GF-D8 (cell line): ENCODE results near the gene ZBTB44.
A peak's percentile ranks its signal among the peaks of the same experiment; 100 is the strongest.
"Not testable (repeated sequence)": the region's sequence is repeated elsewhere in the genome, so short reads cannot be mapped to it uniquely, and the experiment has no call there.

ENCODE experiments used
- DNase-seq: peaks from one replicate; lab custom pipeline; 2025; lab: John Stamatoyannopoulos, UW

Gene ZBTB44, protein sequence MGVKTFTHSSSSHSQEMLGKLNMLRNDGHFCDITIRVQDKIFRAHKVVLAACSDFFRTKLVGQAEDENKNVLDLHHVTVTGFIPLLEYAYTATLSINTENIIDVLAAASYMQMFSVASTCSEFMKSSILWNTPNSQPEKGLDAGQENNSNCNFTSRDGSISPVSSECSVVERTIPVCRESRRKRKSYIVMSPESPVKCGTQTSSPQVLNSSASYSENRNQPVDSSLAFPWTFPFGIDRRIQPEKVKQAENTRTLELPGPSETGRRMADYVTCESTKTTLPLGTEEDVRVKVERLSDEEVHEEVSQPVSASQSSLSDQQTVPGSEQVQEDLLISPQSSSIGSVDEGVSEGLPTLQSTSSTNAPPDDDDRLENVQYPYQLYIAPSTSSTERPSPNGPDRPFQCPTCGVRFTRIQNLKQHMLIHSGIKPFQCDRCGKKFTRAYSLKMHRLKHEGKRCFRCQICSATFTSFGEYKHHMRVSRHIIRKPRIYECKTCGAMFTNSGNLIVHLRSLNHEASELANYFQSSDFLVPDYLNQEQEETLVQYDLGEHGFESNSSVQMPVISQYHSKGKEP

GRCh38 chr11:130314750-130315285 lies at the start of gene ZBTB44:
Gene ZBTB44 (minus strand): TSS chr11:130314917. CDS start chr11:130261873, 53,044 bp downstream.
- DNase-seq: peak; percentile 98

DNA sequence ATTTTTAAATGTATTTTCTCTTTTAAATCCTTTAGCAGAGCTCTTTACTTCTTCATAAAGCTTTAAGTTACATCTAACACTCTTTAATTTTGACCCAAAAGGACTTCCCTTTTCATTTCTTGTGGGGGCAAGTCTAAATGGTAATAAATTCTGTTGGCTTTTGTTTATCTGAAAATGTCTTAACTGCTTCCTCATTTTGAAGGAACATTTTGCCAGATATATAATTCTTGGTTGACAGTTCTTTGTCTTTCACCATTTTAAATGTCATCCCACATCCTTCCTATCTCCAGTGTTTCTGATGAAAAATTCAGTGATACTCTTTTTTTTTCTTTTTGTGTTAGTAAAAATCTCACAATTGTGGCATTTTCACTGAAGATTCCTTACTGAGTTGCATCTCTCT lies 44.7 kb upstream of the ZBTB44 start:
- peak; percentile 82 for DNase-seq

DNA sequence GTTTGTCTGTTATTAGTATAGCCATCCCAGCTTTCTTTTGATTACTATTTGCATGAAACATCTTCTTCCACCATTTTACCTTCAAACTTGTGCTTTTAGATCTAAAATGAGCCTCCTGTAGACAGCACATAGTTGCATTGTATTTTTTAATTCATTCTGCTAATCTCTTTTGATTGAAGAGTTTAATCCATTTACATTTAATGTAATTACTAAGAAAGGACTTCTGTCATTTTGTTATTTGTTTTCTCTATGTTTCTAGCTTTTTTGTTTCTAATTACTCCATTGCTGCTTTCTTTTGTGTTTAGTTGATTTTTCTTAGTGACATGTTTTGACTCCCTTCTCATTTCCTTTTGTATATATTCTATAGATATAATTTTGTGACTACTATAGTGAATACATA lies 43.7 kb upstream of the ZBTB44 start:
- DNase-seq: no peak

DNA sequence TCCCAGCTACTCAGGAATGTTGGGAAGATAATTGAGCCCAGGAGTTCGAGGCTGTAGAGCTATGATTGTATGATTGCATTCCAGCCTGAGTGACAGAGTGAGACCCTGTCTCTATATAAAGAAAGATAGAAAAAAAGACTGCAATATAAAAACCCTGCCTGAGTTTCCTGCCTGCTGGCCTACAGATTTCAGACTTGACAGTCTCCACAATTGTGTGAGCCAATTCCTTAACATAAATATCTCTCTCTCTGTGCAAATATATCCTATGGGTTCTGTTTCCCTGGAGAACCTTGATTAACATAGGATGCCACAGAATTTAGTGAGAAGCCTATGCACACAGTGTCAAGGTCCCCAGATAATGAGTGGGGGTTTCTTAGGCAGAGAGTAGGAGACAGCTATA lies 32.5 kb upstream of the ZBTB44 start:
- no peak for DNase-seq

DNA sequence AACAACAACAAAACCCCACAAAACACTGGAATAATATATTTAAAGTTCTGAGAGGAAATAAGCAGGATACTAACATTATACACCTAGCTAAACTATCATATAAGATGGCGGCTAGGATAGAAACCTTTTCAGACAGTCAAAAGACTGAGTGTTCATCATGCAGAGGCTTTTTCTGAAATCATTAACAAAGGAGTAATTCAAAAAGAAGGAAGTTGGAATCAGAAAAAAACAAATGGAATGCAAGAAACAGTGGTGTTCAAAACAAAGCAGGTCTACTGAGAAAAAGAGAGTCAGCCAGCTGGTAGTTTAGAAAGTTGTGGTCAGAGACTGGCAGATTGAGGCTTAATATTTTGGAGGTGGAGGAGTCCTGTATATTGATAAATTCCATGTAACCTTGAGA lies 30.1 kb upstream of the ZBTB44 start:
- DNase-seq: no peak

DNA sequence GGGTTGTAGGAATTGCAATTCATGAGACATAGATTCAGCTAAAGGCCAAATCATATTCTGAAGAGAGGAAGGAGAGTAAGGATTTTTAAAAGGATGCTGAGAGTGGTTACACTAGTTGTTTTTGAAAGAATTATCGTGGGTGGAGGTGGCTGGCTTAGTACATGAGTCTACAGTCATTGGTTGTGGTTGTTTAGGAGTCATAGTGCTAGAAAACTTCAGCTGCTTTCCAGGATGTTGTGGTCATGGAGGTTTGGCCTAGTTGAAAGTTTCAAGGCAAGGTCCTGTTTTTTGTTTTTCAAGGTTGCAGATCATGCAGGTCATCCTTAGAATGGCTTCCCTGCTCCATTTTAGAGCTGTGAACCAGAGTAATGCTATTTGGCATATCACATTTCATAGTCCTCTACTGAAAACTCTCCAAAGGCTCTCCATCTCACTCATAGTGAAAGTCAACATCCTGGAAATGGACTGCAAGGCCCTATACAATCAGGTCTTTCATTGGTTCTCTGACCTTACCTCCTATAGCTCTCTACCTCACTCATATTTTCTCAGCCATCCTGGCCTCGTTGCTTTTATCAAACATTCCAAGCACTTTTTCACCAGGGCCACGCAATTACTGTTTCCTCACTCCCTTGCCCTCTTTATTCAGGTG lies 26.1 kb upstream of the ZBTB44 start:
- DNase-seq: no peak

DNA sequence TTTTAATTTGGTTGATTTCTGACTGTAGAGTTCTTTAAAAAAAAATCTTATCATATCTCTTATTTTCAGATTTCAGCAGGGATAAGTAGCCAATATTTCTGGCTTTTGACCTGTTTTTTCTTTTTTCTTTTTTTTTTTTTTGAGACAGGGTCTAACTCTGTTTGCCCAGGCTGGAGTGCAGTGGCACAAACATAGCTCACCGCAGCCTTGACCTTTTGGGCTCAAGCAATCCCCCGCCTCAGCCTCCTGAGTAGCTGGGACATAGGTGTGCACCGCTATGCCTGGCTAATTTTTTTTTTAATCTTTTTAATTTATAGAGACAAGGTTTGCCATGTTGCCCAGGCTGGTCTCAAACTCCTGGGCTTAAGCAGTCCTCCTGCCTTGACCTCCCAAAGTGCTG lies 23.9 kb upstream of the ZBTB44 start:
- DNase-seq: no peak

GRCh38 chr11:130337281-130338089 lies 22.8 kb upstream of the ZBTB44 start:
- no peak for DNase-seq

GRCh38 chr11:130331397-130331796 lies 16.7 kb upstream of the ZBTB44 start:
- not testable (repeated sequence) for DNase-seq

- no peak for DNase-seq
These were observed 15.5 kb upstream of the ZBTB44 start for GRCh38 chr11:130330101-130330684.

GRCh38 chr11:130328420-130328819 lies 13.7 kb upstream of the ZBTB44 start:
- no peak for DNase-seq

DNA sequence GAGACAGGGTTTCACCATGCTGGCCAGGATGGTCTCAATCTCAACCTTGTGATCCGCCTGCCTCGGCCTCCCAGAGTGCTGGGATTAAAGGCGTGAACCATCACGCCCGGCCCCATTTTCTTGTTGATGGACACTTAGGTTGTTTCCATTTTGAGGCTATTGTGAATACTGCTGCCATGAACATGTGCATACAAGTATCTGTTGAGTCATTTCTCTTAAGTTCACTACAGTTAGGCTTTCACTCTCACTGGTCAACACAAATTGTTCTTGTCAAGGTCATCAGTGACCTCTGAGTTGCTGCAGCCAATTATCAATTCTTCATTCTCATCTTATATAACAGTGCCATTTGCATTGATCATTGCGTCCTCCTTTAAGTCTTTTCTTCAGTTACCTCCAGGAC lies 13.0 kb upstream of the ZBTB44 start:
- DNase-seq: no peak

GRCh38 chr11:130325691-130326090 lies 11.0 kb upstream of the ZBTB44 start:
- no peak for DNase-seq

DNA sequence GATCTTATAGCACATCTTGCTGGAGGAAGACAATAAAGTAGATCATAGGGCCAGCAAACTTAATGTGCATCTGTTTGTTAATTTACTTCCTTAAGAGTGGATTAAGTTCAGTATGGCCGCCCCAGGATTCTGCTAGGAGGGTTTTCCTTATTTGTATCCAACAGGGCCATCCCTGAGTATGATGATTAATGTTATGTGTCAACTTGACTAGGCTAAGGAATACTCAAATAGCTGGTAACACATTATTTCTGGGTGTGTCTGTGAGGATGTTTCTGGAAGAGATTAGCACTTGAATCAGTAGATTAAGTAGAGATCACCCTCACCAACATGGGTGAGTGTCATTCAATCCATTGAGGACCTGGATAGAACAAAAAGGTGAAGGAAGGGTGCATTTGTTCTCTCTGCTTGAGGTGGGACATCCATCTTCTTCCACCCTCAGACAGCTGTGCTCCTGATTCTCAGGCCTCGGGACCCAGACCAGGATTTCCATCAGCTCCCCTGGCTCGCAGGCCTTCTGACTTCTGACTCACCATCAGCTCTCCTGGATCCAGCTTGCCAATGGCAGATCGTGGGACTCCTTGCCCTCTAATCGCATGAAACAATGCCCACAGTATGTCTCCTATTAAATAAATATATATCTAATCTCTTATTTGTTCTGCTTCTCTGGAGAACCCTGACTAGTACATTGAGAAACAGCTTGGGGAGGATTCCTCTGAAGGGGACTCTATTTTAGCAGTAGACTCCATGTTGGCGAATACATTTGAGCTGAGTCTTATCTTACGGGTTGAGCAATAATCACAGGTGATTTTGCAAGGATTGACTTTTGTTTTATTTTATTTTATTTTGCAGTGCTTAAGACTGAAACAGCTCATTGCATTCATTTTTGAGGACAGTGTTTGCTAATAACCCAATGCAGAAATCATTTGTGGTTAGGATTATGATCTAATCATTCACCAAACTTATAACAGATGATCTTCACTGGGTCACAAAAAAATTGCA lies 9.0 kb upstream of the ZBTB44 start:
- no peak for DNase-seq

GRCh38 chr11:130322126-130322525 lies 7.4 kb upstream of the ZBTB44 start:
- no peak for DNase-seq

- no peak for DNase-seq
These were observed 3.4 kb upstream of the ZBTB44 start for GRCh38 chr11:130318031-130318673.

DNA sequence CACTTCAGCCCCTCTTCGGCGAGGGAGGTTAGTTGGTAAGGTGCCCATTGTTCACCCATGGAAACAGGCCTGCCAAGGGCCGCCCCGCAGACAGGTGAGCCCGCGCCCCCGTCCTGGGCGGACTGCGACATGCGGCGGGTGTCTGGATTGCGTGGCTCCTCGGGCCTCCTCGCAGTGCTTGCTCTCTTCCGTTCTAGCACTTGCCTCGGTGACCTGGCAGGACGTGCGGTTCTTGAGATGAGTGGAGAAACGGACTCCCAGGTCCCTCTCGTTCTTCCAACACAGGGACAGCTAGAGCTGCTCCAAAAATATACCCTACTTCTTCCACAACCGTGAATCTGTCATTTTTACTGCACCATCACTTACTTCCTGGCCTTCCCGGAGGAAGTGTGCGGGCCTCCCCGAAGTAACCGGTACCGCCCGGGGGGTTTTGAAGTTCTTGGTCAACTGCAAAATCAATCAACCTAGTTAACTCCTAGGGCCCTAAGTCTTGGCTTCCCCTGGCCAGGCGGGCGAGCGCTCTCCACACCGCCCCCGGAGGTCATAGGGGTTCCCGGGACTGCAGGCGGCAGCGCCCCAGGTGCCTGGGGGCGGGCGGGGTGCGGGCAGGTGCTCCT lies 745 bp upstream of the ZBTB44 start:
- peak; percentile 74 for DNase-seq

GRCh38 chr11:130314184-130314749 lies 450 bp downstream of the ZBTB44 start:
- DNase-seq: no peak
